Measurements from ENCODE around the gene GHR. TPM values are rescaled to one million over a fixed set of nuclear protein-coding genes. Genes with fewer than 3 reads are reported as not detected.

GHR gene
- total RNA-seq, 2 donors from 2014 or later = 0.27 to 1.2 TPM

DNA sequence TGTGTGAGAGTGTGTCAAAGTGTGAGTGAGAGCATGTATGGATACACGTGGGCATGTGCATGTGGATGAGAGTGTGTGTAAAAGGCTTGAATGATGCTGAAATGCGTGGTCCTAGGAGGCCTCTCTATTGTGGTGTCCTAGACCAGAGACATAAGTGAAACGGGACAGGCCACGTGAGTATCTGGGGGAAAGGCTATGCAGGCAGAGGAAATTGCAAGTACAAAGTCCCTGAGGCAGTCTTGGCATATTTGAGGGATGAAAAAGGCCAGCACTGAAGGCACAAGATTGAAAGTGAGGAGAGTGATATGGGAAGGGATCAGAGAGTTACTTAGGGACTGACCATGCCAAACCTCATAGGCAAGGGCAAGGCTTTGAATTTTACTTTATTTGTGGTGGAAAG is 266.2 kb downstream of the GHR start:
- WGBS, 2 experiments (ENCODE audit: insufficient coverage in 1 of 2, insufficient read length in 1 of 2) = 75 to 89% methylated on average over 4 of the region's 4 CpGs
- no peaks in the 10 kb centered on the region for H3K27me3 Mint-ChIP-seq (ENCODE audit: insufficient read depth)
- no peaks in the 10 kb centered on the region for H3K27me3 ChIP-seq (ENCODE audit: control insufficient read depth, insufficient read depth, low read length, poor library complexity, severe bottlenecking)
- no peak overlapping the region for H3K9ac ChIP-seq (ENCODE audit: extremely low read depth, low read length, poor library complexity, severe bottlenecking)
- H3K4me3 Mint-ChIP-seq = no peak overlapping the region
- no peak for DNase-seq
- H3K4me3 ChIP-seq (ENCODE audit: low read length) = no peak overlapping the region
- H3K4me1 Mint-ChIP-seq = no peaks in the 10 kb centered on the region
- H3K4me1 ChIP-seq (ENCODE audit: control insufficient read depth, insufficient read depth, low read length) = no peaks in the 10 kb centered on the region
- TF ChIP-seq, protein P1, sequence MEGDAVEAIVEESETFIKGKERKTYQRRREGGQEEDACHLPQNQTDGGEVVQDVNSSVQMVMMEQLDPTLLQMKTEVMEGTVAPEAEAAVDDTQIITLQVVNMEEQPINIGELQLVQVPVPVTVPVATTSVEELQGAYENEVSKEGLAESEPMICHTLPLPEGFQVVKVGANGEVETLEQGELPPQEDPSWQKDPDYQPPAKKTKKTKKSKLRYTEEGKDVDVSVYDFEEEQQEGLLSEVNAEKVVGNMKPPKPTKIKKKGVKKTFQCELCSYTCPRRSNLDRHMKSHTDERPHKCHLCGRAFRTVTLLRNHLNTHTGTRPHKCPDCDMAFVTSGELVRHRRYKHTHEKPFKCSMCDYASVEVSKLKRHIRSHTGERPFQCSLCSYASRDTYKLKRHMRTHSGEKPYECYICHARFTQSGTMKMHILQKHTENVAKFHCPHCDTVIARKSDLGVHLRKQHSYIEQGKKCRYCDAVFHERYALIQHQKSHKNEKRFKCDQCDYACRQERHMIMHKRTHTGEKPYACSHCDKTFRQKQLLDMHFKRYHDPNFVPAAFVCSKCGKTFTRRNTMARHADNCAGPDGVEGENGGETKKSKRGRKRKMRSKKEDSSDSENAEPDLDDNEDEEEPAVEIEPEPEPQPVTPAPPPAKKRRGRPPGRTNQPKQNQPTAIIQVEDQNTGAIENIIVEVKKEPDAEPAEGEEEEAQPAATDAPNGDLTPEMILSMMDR (conservative IDR thresholded peaks at IDR 0.05) = no peak
- no peaks in the 10 kb centered on the region for H3K36me3 ChIP-seq (ENCODE audit: control insufficient read depth, insufficient read depth, low read length)
- no peaks in the 10 kb centered on the region for H3K36me3 Mint-ChIP-seq (ENCODE audit: low read depth)
- no peaks in the 10 kb centered on the region for H3K9me3 ChIP-seq (ENCODE audit: control insufficient read depth, low read length)
- H3K27ac ChIP-seq (ENCODE audit: low read depth, low read length) = no peak overlapping the region
- peaks cover 19% of the 10 kb centered on the region for H3K9me3 Mint-ChIP-seq
- no peak overlapping the region for H3K27ac Mint-ChIP-seq

DNA sequence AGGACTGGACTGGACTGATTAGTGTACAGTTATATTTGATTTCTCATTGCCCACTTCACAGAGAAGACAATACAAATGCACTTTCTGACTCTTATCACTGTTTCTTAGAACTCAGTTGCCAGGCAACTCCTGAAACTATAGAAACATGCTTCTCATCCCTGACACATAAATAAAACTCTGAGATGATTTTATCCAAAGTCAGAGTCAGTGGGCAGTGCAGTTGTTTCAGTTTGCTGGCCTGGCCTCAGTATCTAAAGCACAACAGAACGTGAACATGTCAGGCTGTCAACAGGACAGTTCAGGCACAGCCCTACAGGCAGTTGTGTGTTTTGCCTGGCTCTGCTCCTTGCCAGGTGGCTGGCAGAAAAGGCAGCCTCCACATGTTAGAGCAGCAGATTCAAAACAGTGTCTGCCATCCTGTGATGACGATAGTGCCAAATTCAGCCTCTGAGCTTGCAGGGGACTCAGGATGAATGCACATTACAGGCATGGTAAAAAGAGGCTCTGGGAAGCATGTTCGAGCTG is 268.2 kb downstream of the GHR start:
- no peak overlapping the region for H3K9ac ChIP-seq (ENCODE audit: extremely low read depth, low read length, poor library complexity, severe bottlenecking)
- Mint-ChIP-seq H3K4me3 (no peak overlapping the region), H3K27me3 (ENCODE audit: insufficient read depth) (no peaks in the 10 kb centered on the region), H3K9me3 (peaks cover 8% of the 10 kb centered on the region), H3K27ac (no peak overlapping the region), H3K36me3 (ENCODE audit: low read depth) (no peaks in the 10 kb centered on the region), H3K4me1 (no peaks in the 10 kb centered on the region)
- TF ChIP-seq, protein P1 (conservative IDR thresholded peaks at IDR 0.05) = no peak
- 81 to 91% methylated on average over 3 of the region's 3 CpGs for WGBS, 2 experiments (ENCODE audit: insufficient coverage in 1 of 2, insufficient read length in 1 of 2)
- H3K27ac ChIP-seq (ENCODE audit: low read depth, low read length) = no peak overlapping the region
- no peaks in the 10 kb centered on the region for H3K27me3 ChIP-seq (ENCODE audit: control insufficient read depth, insufficient read depth, low read length, poor library complexity, severe bottlenecking)
- no peak overlapping the region for H3K4me3 ChIP-seq (ENCODE audit: low read length)
- H3K4me1 ChIP-seq (ENCODE audit: control insufficient read depth, insufficient read depth, low read length) = no peaks in the 10 kb centered on the region
- no peak for DNase-seq
- no peaks in the 10 kb centered on the region for H3K9me3 ChIP-seq (ENCODE audit: control insufficient read depth, low read length)
- H3K36me3 ChIP-seq (ENCODE audit: control insufficient read depth, insufficient read depth, low read length) = no peaks in the 10 kb centered on the region

DNA sequence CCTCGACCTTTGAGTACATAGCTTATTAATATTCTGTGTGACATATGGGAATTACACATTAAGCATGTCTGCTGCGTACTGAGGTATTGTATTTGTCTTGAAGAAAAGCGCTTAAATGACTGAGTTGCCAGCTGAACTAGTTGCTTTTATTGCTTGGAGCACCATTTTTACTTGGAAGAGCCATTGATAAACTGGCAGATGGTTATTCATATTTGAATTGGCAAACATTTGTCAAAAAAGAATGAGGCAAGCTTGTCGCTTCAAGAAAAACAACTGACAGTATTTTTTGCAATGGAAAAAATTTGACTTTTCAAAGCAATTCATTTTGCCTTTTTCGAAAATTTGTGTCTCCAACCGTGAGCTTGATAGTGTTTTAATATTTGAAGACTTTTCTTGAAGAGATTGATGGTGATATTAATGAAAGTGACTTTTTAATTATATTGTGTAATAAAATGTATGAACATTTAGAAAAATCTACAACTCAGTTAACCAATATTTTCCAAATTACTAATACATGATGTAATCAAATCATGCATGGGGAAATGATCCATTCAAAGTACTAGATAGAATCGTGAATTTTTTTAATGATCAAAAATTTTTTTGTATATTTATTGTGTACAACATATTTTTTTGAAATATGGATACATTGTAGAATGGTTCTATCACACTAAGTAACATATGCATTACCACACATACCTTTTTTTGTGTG is 278.3 kb downstream of the GHR start:
- H3K4me1 ChIP-seq (ENCODE audit: control insufficient read depth, insufficient read depth, low read length) = no peaks in the 10 kb centered on the region
- H3K27ac ChIP-seq (ENCODE audit: low read depth, low read length) = no peak overlapping the region
- H3K27me3 ChIP-seq (ENCODE audit: control insufficient read depth, insufficient read depth, low read length, poor library complexity, severe bottlenecking) = no peaks in the 10 kb centered on the region
- no peak for DNase-seq
- TF ChIP-seq, protein P1 (conservative IDR thresholded peaks at IDR 0.05) = no peak
- H3K27me3 Mint-ChIP-seq (ENCODE audit: insufficient read depth) = no peaks in the 10 kb centered on the region
- H3K4me3 ChIP-seq (ENCODE audit: low read length) = no peak overlapping the region
- H3K27ac Mint-ChIP-seq = no peak overlapping the region
- no peaks in the 10 kb centered on the region for H3K4me1 Mint-ChIP-seq
- no peaks in the 10 kb centered on the region for H3K36me3 ChIP-seq (ENCODE audit: control insufficient read depth, insufficient read depth, low read length)
- no peak overlapping the region for H3K9ac ChIP-seq (ENCODE audit: extremely low read depth, low read length, poor library complexity, severe bottlenecking)
- H3K36me3 Mint-ChIP-seq (ENCODE audit: low read depth) = no peaks in the 10 kb centered on the region
- WGBS, 2 experiments (ENCODE audit: insufficient coverage in 1 of 2, insufficient read length in 1 of 2) = 87% methylated on average over 4 to 7 of the region's 7 CpGs
- no peak overlapping the region for H3K4me3 Mint-ChIP-seq
- H3K9me3 ChIP-seq (ENCODE audit: control insufficient read depth, low read length) = peaks cover 8% of the 10 kb centered on the region
- peaks cover 10% of the 10 kb centered on the region for H3K9me3 Mint-ChIP-seq
